Osteoblast (primary cell): Measurements from ENCODE around the gene PCSK5. TPM values are rescaled to one million over a fixed set of nuclear protein-coding genes. Genes with fewer than 3 reads are reported as not detected.
A peak's percentile ranks its signal among the peaks of the same experiment; 100 is the strongest.

Experiments
- DNase-seq: peaks from one replicate; pipeline ENCODE4 v3.0.0; 2011; ENCODE audit warnings: low spot score, mixed read lengths; ENCODE audit not compliant: insufficient read length; ENCODE audit errors: missing footprints
- H2AFZ ChIP-seq: 2 replicates; pipeline ENCODE4 v1.6.0; 2011; ENCODE audit warnings: mild to moderate bottlenecking, low read length
- H3K27ac ChIP-seq: 2 replicates; pipeline ENCODE4 v1.5.1; 2011; ENCODE audit warnings: mild to moderate bottlenecking, low read depth, low read length, moderate library complexity
- H3K27me3 ChIP-seq: 2 replicates; pipeline ENCODE4 v1.6.0; 2012; ENCODE audit warnings: mild to moderate bottlenecking, control low read depth, inconsistent platforms, low read length, moderate library complexity; ENCODE audit not compliant: insufficient read depth
- H3K36me3 ChIP-seq: 2 replicates; pipeline ENCODE4 v1.5.1; 2011; ENCODE audit warnings: mild to moderate bottlenecking, low read length, control low read depth, moderate library complexity; ENCODE audit not compliant: insufficient read depth
- H3K4me1 ChIP-seq: 2 replicates; pipeline ENCODE4 v1.5.1; 2011; ENCODE audit warnings: mild to moderate bottlenecking, low read length, control low read depth, moderate library complexity; ENCODE audit not compliant: insufficient read depth
- H3K4me2 ChIP-seq: 2 replicates; pipeline ENCODE4 v1.6.0; 2011; ENCODE audit warnings: mild to moderate bottlenecking, low read length; ENCODE audit not compliant: insufficient read depth
- H3K4me3 ChIP-seq: fragments of 200-600 bp; sonication (generic); 3 replicates; pipeline ENCODE4 v1.5.1; 2012; ENCODE audit warnings: mild to moderate bottlenecking, low read length, inconsistent platforms; ENCODE audit not compliant: insufficient read depth
- H3K79me2 ChIP-seq: 2 replicates; pipeline ENCODE4 v1.6.0; 2012; ENCODE audit warnings: mild to moderate bottlenecking, low read length, control low read depth, inconsistent platforms; ENCODE audit not compliant: insufficient read depth
- H3K9me3 ChIP-seq: 2 replicates; pipeline ENCODE4 v1.5.1; 2011; ENCODE audit warnings: low read depth, low read length, control low read depth
- H4K20me1 ChIP-seq: 2 replicates; pipeline ENCODE4 v1.6.0; 2012; ENCODE audit warnings: mild to moderate bottlenecking, low read length, control low read depth; ENCODE audit not compliant: insufficient read depth
- CTCF ChIP-seq: IDR thresholded peaks from 2 replicates; pipeline ENCODE4 v1.5.1; 2011; ENCODE audit warnings: mild to moderate bottlenecking, low read depth, low read length, moderate library complexity; ENCODE audit errors: extremely low read depth
- total RNA-seq: library from RNA; depleted of rRNA; stranded (reverse); fragments of >200 nt; gene quantifications from 2 replicates; pipeline ENCODE4 v1.2.3, GENCODE V29; 2012

The PCSK5 gene
- total RNA-seq, 1 donor, result 14.5 TPM

- H3K36me3 ChIP-seq, result no peaks in the 10 kb centered on the region
- TF ChIP-seq CTCF, result no peak
- H3K9me3 ChIP-seq, result no peaks in the 10 kb centered on the region
- H2AFZ ChIP-seq, result no peak overlapping the region
- H3K4me2 ChIP-seq, result no peak overlapping the region
- H3K27me3 ChIP-seq, result no peaks in the 10 kb centered on the region
- no peaks in the 10 kb centered on the region for H3K79me2 ChIP-seq
- H3K4me1 ChIP-seq, result no peaks in the 10 kb centered on the region
- H4K20me1 ChIP-seq, result no peaks in the 10 kb centered on the region
- DNase-seq, result no peak
- H3K4me3 ChIP-seq, result no peak overlapping the region
- no peak overlapping the region for H3K27ac ChIP-seq
These were observed 358.8 kb downstream of the PCSK5 start for GRCh38 chr9:76249309-76249708.

- H3K27me3 ChIP-seq, result no peaks in the 10 kb centered on the region
- no peaks in the 10 kb centered on the region for H4K20me1 ChIP-seq
- H2AFZ ChIP-seq, result peak overlapping the region; percentile 44
- H3K4me1 ChIP-seq, result peaks cover 8% of the 10 kb centered on the region
- no peaks in the 10 kb centered on the region for H3K36me3 ChIP-seq
- peak overlapping the region; percentile 37 for H3K27ac ChIP-seq
- TF ChIP-seq CTCF, result no peak
- peak overlapping the region; percentile 76 for H3K4me2 ChIP-seq
- H3K9me3 ChIP-seq, result no peaks in the 10 kb centered on the region
- H3K4me3 ChIP-seq, result peak overlapping the region; percentile 30
- peak; percentile 88 for DNase-seq
- no peaks in the 10 kb centered on the region for H3K79me2 ChIP-seq
These were observed 365.4 kb downstream of the PCSK5 start for GRCh38 chr9:76255781-76256455.

- H3K9me3 ChIP-seq, result no peaks in the 10 kb centered on the region
- H3K4me2 ChIP-seq, result no peak overlapping the region
- H2AFZ ChIP-seq, result no peak overlapping the region
- peaks cover 8% of the 10 kb centered on the region for H3K4me1 ChIP-seq
- no peaks in the 10 kb centered on the region for H3K27me3 ChIP-seq
- DNase-seq, result no peak
- H3K36me3 ChIP-seq, result no peaks in the 10 kb centered on the region
- no peak for TF ChIP-seq CTCF
- H3K4me3 ChIP-seq, result no peak overlapping the region
- H3K79me2 ChIP-seq, result no peaks in the 10 kb centered on the region
- H3K27ac ChIP-seq, result no peak overlapping the region
- no peaks in the 10 kb centered on the region for H4K20me1 ChIP-seq
These were observed 366.8 kb downstream of the PCSK5 start for GRCh38 chr9:76257311-76257710.

GRCh38 chr9:76266649-76267283 is 376.3 kb downstream of the PCSK5 start:
- H3K27me3 ChIP-seq, result no peaks in the 10 kb centered on the region
- no peaks in the 10 kb centered on the region for H3K79me2 ChIP-seq
- H3K4me1 ChIP-seq, result no peaks in the 10 kb centered on the region
- no peaks in the 10 kb centered on the region for H3K36me3 ChIP-seq
- H3K4me2 ChIP-seq, result no peak overlapping the region
- no peak for DNase-seq
- H3K4me3 ChIP-seq, result no peak overlapping the region
- no peak overlapping the region for H3K27ac ChIP-seq
- H4K20me1 ChIP-seq, result no peaks in the 10 kb centered on the region
- H2AFZ ChIP-seq, result no peak overlapping the region
- no peaks in the 10 kb centered on the region for H3K9me3 ChIP-seq
- no peak for TF ChIP-seq CTCF
